Loucy (cell line): Measurements from ENCODE around the gene NUP50.

Experiments
- H2AFZ ChIP-seq: fragments of 200-600 bp; sonication (generic); 2 replicates; pipeline ENCODE4 v1.6.0; 2016; ENCODE audit warnings: antibody characterized with exemption, mild to moderate bottlenecking, low read length, moderate library complexity
- H3F3A ChIP-seq: fragments of 200-600 bp; 2 replicates; pipeline ENCODE4 v1.6.0; 2016; ENCODE audit warnings: antibody characterized with exemption, low read depth, mild to moderate bottlenecking
- H3K27me3 ChIP-seq: fragments of 200-600 bp; sonication (generic); 2 replicates; pipeline ENCODE4 v1.6.1; 2014; ENCODE audit warnings: low read length, mild to moderate bottlenecking; ENCODE audit not compliant: insufficient read depth, poor library complexity, severe bottlenecking
- H3K36me3 ChIP-seq: fragments of 200-600 bp; sonication (generic); 2 replicates; pipeline ENCODE4 v1.6.1; 2016; ENCODE audit warnings: low read length; ENCODE audit not compliant: insufficient read depth
- H3K4me1 ChIP-seq: fragments of 200-600 bp; sonication (generic); 2 replicates; pipeline ENCODE4 v1.5.1; 2014; ENCODE audit warnings: low read length, mild to moderate bottlenecking; ENCODE audit not compliant: insufficient read depth, poor library complexity, severe bottlenecking
- H3K4me2 ChIP-seq: fragments of 200-600 bp; sonication (generic); 2 replicates; pipeline ENCODE4 v1.6.0; 2014; ENCODE audit warnings: antibody characterized with exemption, low read length, low read depth, mild to moderate bottlenecking; ENCODE audit not compliant: poor library complexity, severe bottlenecking
- H3K4me3 ChIP-seq: fragments of 200-600 bp; sonication (generic); 2 replicates; pipeline ENCODE4 v1.5.1; 2014; ENCODE audit warnings: low read length, mild to moderate bottlenecking, mixed read lengths; ENCODE audit not compliant: poor library complexity, severe bottlenecking
- H3K79me2 ChIP-seq: fragments of 200-600 bp; sonication (generic); 2 replicates; pipeline ENCODE4 v1.6.1; 2014; ENCODE audit warnings: low read length; ENCODE audit not compliant: insufficient read depth
- H3K9ac ChIP-seq: fragments of 200-600 bp; sonication (generic); 2 replicates; pipeline ENCODE4 v1.6.0; 2014; ENCODE audit warnings: mild to moderate bottlenecking, low read depth, low read length, moderate library complexity; ENCODE audit not compliant: poor library complexity, severe bottlenecking
- H3K9me2 ChIP-seq: fragments of 200-600 bp; sonication (generic); replicated peaks from 2 replicates; pipeline ENCODE4 v1.6.1; 2016; ENCODE audit warnings: low read depth, low read length, mixed read lengths
- H3K9me3 ChIP-seq: fragments of 200-600 bp; sonication (generic); 2 replicates; pipeline ENCODE4 v1.6.1; 2014; ENCODE audit warnings: mild to moderate bottlenecking, antibody characterized with exemption, low read length, low read depth; ENCODE audit not compliant: insufficient read depth
- H4K20me1 ChIP-seq: fragments of 200-600 bp; sonication (generic); 2 replicates; pipeline ENCODE4 v1.6.0; 2014; ENCODE audit warnings: antibody characterized with exemption, low read length, mild to moderate bottlenecking; ENCODE audit not compliant: insufficient read depth, poor library complexity, severe bottlenecking
- EZH2phosphoT487 ChIP-seq: fragments of 200-600 bp; IDR thresholded peaks from 2 replicates; pipeline ENCODE4 v1.6.1; 2018; ENCODE audit warnings: antibody characterized with exemption, mild to moderate bottlenecking, moderate library complexity, borderline replicate concordance
- TF ChIP-seq, protein P1 (sequence below): fragments of 200-600 bp; sonication (generic); conservative IDR thresholded peaks from 2 replicates; pipeline ENCODE4 v1.5.1; 2014; ENCODE audit warnings: mild to moderate bottlenecking, antibody characterized with exemption, low read length

The NUP50 gene

DNA sequence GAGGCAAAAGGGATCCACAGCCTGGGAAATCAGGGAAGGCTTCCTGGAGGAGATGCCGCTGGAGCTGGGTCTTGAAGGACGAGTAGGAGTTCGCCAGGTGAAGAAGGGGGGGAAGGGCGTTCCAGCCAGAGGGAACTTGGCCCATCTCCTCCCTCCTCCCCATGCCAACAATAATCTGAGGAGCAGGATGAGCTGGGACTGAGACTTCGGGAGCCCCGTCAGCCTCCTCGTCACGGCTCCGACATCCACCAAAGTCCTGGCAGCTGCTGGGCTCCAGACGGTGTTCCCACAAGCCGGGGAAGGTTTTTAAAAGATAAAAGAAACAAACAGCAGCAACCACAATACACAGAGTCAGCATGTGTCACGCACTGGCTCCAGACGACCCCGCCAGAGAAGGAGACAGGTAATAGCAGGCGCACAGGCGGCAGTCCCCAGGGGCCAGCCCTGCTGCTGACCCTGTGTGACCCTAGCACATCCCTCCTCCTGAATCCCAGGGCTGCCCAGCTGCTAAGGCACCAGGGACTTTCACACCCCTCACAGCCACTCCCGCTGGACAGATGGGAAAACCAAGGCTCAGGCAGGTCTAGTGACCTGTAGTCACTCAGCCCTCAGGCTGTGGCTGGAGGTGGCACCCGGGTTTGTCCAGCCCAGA is 37.3 kb downstream of the NUP50 start:
- H3K9ac ChIP-seq: no peak overlapping the region
- TF ChIP-seq EZH2phosphoT487: no peak
- TF ChIP-seq, protein P1, sequence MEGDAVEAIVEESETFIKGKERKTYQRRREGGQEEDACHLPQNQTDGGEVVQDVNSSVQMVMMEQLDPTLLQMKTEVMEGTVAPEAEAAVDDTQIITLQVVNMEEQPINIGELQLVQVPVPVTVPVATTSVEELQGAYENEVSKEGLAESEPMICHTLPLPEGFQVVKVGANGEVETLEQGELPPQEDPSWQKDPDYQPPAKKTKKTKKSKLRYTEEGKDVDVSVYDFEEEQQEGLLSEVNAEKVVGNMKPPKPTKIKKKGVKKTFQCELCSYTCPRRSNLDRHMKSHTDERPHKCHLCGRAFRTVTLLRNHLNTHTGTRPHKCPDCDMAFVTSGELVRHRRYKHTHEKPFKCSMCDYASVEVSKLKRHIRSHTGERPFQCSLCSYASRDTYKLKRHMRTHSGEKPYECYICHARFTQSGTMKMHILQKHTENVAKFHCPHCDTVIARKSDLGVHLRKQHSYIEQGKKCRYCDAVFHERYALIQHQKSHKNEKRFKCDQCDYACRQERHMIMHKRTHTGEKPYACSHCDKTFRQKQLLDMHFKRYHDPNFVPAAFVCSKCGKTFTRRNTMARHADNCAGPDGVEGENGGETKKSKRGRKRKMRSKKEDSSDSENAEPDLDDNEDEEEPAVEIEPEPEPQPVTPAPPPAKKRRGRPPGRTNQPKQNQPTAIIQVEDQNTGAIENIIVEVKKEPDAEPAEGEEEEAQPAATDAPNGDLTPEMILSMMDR: no peak
- no peaks in the 10 kb centered on the region for H3K79me2 ChIP-seq
- no peaks in the 10 kb centered on the region for H3K9me3 ChIP-seq
- H3K9me2 ChIP-seq: no peaks in the 10 kb centered on the region
- H3F3A ChIP-seq: no peaks in the 10 kb centered on the region
- H3K4me3 ChIP-seq: no peak overlapping the region
- no peaks in the 10 kb centered on the region for H3K27me3 ChIP-seq
- H3K4me2 ChIP-seq: no peak overlapping the region
- H2AFZ ChIP-seq: no peak overlapping the region
- H3K4me1 ChIP-seq: no peaks in the 10 kb centered on the region
- H3K36me3 ChIP-seq: no peaks in the 10 kb centered on the region
- H4K20me1 ChIP-seq: no peaks in the 10 kb centered on the region

GRCh38 chr22:45201678-45202332 is 38.1 kb downstream of the NUP50 start:
- Histone ChIP-seq H3K79me2 (no peaks in the 10 kb centered on the region), H4K20me1 (no peaks in the 10 kb centered on the region), H3K9me2 (no peaks in the 10 kb centered on the region), H3K9ac (no peak overlapping the region), H3K4me2 (no peak overlapping the region), H3K4me3 (no peak overlapping the region), H2AFZ (no peak overlapping the region), H3K9me3 (no peaks in the 10 kb centered on the region), H3K4me1 (no peaks in the 10 kb centered on the region), H3K27me3 (no peaks in the 10 kb centered on the region), H3F3A (no peaks in the 10 kb centered on the region), H3K36me3 (no peaks in the 10 kb centered on the region)
- no peak for TF ChIP-seq EZH2phosphoT487
- TF ChIP-seq, protein P1: no peak

GRCh38 chr22:45202333-45203149 is 38.8 kb downstream of the NUP50 start:
- TF ChIP-seq, protein P1: no peak
- no peak for TF ChIP-seq EZH2phosphoT487
- Histone ChIP-seq H3K27me3 (no peaks in the 10 kb centered on the region), H3K9me2 (no peaks in the 10 kb centered on the region), H3K9ac (no peak overlapping the region), H3K79me2 (no peaks in the 10 kb centered on the region), H3K4me3 (no peak overlapping the region), H3K36me3 (no peaks in the 10 kb centered on the region), H3F3A (no peaks in the 10 kb centered on the region), H3K4me1 (no peaks in the 10 kb centered on the region), H2AFZ (no peak overlapping the region), H3K4me2 (no peak overlapping the region), H3K9me3 (no peaks in the 10 kb centered on the region), H4K20me1 (no peaks in the 10 kb centered on the region)
